Measurements from ENCODE around the gene PITPNC1. TPM values are rescaled to one million over a fixed set of nuclear protein-coding genes. Genes with fewer than 3 reads are reported as not detected.

PITPNC1 gene
- total RNA-seq, 1 experiment from 2014 or later = 23.1 TPM

GRCh38 chr17:67431249-67432015 is 54.4 kb downstream of the PITPNC1 start:
- H3F3A ChIP-seq (ENCODE audit: low read length, unreplicated experiment) = no peaks in the 10 kb centered on the region
- H3K4me2 ChIP-seq (ENCODE audit: low read length) = peak overlapping the region; percentile 22; the same call in 1 of the 2 replicates
- H3K4me1 ChIP-seq (ENCODE audit: insufficient read depth, low read length) = peaks cover 10% of the 10 kb centered on the region
- ChIA-PET POLR2A (ENCODE audit: unreplicated experiment) (interaction anchor here (0.8 kb wide), 1 partner anchor 31 kb away, joined by 3 read pairs; no protein-coding TSS in a partner anchor), CTCF (no interaction called here)
- no peaks in the 10 kb centered on the region for H3K9me2 ChIP-seq (replicated peaks; ENCODE audit: low read length)
- TF ChIP-seq CTCF (conservative IDR thresholded peaks at IDR 0.05; ENCODE audit: low read depth, low read length) = no peak
- TF ChIP-seq EZH2 (IDR thresholded peaks at IDR 0.05; ENCODE audit: low read length, unreplicated experiment) = no peak
- TF ChIP-seq EZH2phosphoT487 (IDR thresholded peaks at IDR 0.05; ENCODE audit: borderline replicate concordance, low read length) = no peak
- no peak overlapping the region for H3K4me3 ChIP-seq (ENCODE audit: low read length)
- no TSS peak for BruUV-seq (replicated peaks)
- H3K36me3 ChIP-seq (ENCODE audit: low read depth, low read length) = no peaks in the 10 kb centered on the region
- no peaks in the 10 kb centered on the region for H4K20me1 ChIP-seq (ENCODE audit: low read length)
- DNase-seq = peak; percentile 79
- no peak overlapping the region for H2AFZ ChIP-seq (ENCODE audit: low read length)
- H3K27me3 ChIP-seq (ENCODE audit: low read length) = no peaks in the 10 kb centered on the region
- H3K27ac ChIP-seq (ENCODE audit: low read length) = peak overlapping the region; percentile 53
- H3K9ac ChIP-seq (ENCODE audit: low read length) = peak overlapping the region; percentile 6; the same call in 1 of the 2 replicates
- no peaks in the 10 kb centered on the region for H3K79me2 ChIP-seq (ENCODE audit: low read length)
- intact Hi-C loops (cut with micrococcal nuclease) = loop anchor here (1.0 kb wide), 1 partner anchor 9 kb away; no protein-coding TSS in a partner anchor
- H3K9me3 ChIP-seq (ENCODE audit: low read length) = no peaks in the 10 kb centered on the region
- peak; percentile 93 for ATAC-seq

- no peaks in the 10 kb centered on the region for H4K20me1 ChIP-seq (ENCODE audit: low read length)
- no peaks in the 10 kb centered on the region for H3K27me3 ChIP-seq (ENCODE audit: low read length)
- no peaks in the 10 kb centered on the region for H3K36me3 ChIP-seq (ENCODE audit: low read depth, low read length)
- DNase-seq (no peak), ATAC-seq (no peak)
- no peak for TF ChIP-seq CTCF (conservative IDR thresholded peaks at IDR 0.05; ENCODE audit: low read depth, low read length)
- no peak overlapping the region for H3K9ac ChIP-seq (ENCODE audit: low read length)
- no peaks in the 10 kb centered on the region for H3K9me3 ChIP-seq (ENCODE audit: low read length)
- no TSS peak for BruUV-seq (replicated peaks)
- POLR2A ChIA-PET (ENCODE audit: unreplicated experiment) = no interaction called here
- no peak overlapping the region for H2AFZ ChIP-seq (ENCODE audit: low read length)
- H3K4me2 ChIP-seq (ENCODE audit: low read length) = no peak overlapping the region
- intact Hi-C loops (cut with micrococcal nuclease) = no loop called here
- CTCF ChIA-PET = no interaction called here
- H3K4me3 ChIP-seq (ENCODE audit: low read length) = no peak overlapping the region
- no peaks in the 10 kb centered on the region for H3K9me2 ChIP-seq (replicated peaks; ENCODE audit: low read length)
- H3K27ac ChIP-seq (ENCODE audit: low read length) = no peak overlapping the region
- no peaks in the 10 kb centered on the region for H3K79me2 ChIP-seq (ENCODE audit: low read length)
- peaks cover 10% of the 10 kb centered on the region for H3K4me1 ChIP-seq (ENCODE audit: insufficient read depth, low read length)
- H3F3A ChIP-seq (ENCODE audit: low read length, unreplicated experiment) = no peaks in the 10 kb centered on the region
Measured at GRCh38 chr17:67433248-67433924, 56.3 kb downstream of the PITPNC1 start.

GRCh38 chr17:67434061-67434525 is 57.0 kb downstream of the PITPNC1 start:
- Histone ChIP-seq H4K20me1 (ENCODE audit: low read length) (no peaks in the 10 kb centered on the region), H3K9me3 (ENCODE audit: low read length) (no peaks in the 10 kb centered on the region), H3K4me2 (ENCODE audit: low read length) (no peak overlapping the region), H3K4me3 (ENCODE audit: low read length) (no peak overlapping the region), H3K27me3 (ENCODE audit: low read length) (no peaks in the 10 kb centered on the region), H3F3A (ENCODE audit: low read length, unreplicated experiment) (no peaks in the 10 kb centered on the region), H2AFZ (ENCODE audit: low read length) (no peak overlapping the region), H3K4me1 (ENCODE audit: insufficient read depth, low read length) (peaks cover 10% of the 10 kb centered on the region), H3K79me2 (ENCODE audit: low read length) (no peaks in the 10 kb centered on the region), H3K27ac (ENCODE audit: low read length) (no peak overlapping the region), H3K36me3 (ENCODE audit: low read depth, low read length) (no peaks in the 10 kb centered on the region), H3K9me2 (replicated peaks; ENCODE audit: low read length) (no peaks in the 10 kb centered on the region), H3K9ac (ENCODE audit: low read length) (no peak overlapping the region)
- CTCF ChIA-PET = no interaction called here
- no peak for TF ChIP-seq EZH2 (IDR thresholded peaks at IDR 0.05; ENCODE audit: low read length, unreplicated experiment)
- no peak for TF ChIP-seq CTCF (conservative IDR thresholded peaks at IDR 0.05; ENCODE audit: low read depth, low read length)
- TF ChIP-seq EZH2phosphoT487 (IDR thresholded peaks at IDR 0.05; ENCODE audit: borderline replicate concordance, low read length) = no peak
- POLR2A ChIA-PET (ENCODE audit: unreplicated experiment) = no interaction called here
- intact Hi-C loops (cut with micrococcal nuclease) = no loop called here
- no TSS peak for BruUV-seq (replicated peaks)
- no peak for DNase-seq
- no peak for ATAC-seq

All from PC-3 (cell line).